Activated naive CD4-positive, alpha-beta T cell treated with anti-CD3 and anti-CD28 coated beads for 36 hours (primary cell): ENCODE data around the gene GNG12. TPM values are rescaled to one million over a fixed set of nuclear protein-coding genes. Genes with fewer than 3 reads are reported as not detected.

Experiments used
- CTCF ChIA-PET: fragments of 350-600 bp; sonication (Branson Sonifier 250); formaldehyde crosslinking; loops from one replicate; lab custom pipeline; 2021; ENCODE audit warnings: antibody characterized with exemption; lab: Charles Lee
- DNase-seq: peaks from one replicate; pipeline ENCODE4 v3.0.0-alpha.2; 2020
- H3K27ac Mint-ChIP-seq: one replicate; pipeline ENCODE4 v1.8.0; 2021; ENCODE audit warnings: mild to moderate bottlenecking, mixed read lengths
- H3K27me3 Mint-ChIP-seq: one replicate; pipeline ENCODE4 v1.8.0; 2021; ENCODE audit warnings: low read depth, mixed read lengths
- H3K36me3 Mint-ChIP-seq: one replicate; pipeline ENCODE4 v1.8.0; 2021; ENCODE audit warnings: low read depth, mixed read lengths
- H3K4me1 Mint-ChIP-seq: one replicate; pipeline ENCODE4 v1.8.0; 2021; ENCODE audit warnings: low read depth, mixed read lengths
- H3K4me3 Mint-ChIP-seq: one replicate; pipeline ENCODE4 v1.8.0; 2021; ENCODE audit warnings: mild to moderate bottlenecking, moderate library complexity, mixed read lengths
- H3K9me3 Mint-ChIP-seq: one replicate; pipeline ENCODE4 v1.8.0; 2021; ENCODE audit warnings: mixed read lengths
- intact Hi-C: fragments of 100-400 bp; cut with micrococcal nuclease; formaldehyde crosslinking; loops from one replicate; pipeline ENCODE4 v1.15.1; 2023
- total RNA-seq, 2 experiments: library from RNA; stranded (reverse); gene quantifications; one replicate each; pipeline ENCODE4 v1.2.3, GENCODE V29; 2021

GNG12 gene
- total RNA-seq, 2 experiments from 2014 or later: 0.05 to 0.07 TPM

- CTCF ChIA-PET: interaction anchor here (1.5 to 1.8 kb wide), 2 partner anchors 39 to 185 kb away, joined by 3 to 8 read pairs; no protein-coding TSS in a partner anchor
- Mint-ChIP-seq H3K4me1 (peaks cover 7% of the 10 kb centered on the region), H3K27me3 (no peaks in the 10 kb centered on the region), H3K4me3 (no peak overlapping the region), H3K9me3 (no peaks in the 10 kb centered on the region), H3K36me3 (no peaks in the 10 kb centered on the region), H3K27ac (no peak overlapping the region)
- DNase-seq: no peak
- intact Hi-C loops: loop anchor here (2.0 kb wide), 1 partner anchor 27 kb away; no protein-coding TSS in a partner anchor
Observed at GRCh38 chr1:67721650-67722291, 111.5 kb downstream of the GNG12 start.

DNA sequence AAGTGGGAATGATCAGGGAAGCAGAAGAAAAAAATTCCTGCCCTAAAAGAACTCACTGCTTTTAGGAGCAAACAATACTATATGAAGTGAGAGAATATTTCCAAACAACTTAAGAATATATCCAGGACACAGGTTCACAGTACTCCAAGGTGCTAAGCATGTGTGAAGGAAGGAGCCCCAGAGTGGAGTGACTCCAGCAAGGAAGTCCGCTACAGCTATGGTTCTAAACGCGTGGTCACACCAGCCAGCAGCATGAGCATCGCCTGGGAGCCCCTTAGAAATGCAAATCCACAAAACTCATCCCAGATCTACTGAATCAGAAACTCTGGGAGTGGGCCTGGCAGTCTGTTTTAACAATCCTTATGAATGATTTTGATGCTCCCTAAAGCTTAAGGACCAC lies 112.2 kb downstream of the GNG12 start:
- intact Hi-C loops: no loop called here
- CTCF ChIA-PET: interaction anchor here (1.5 to 1.8 kb wide), 2 partner anchors 39 to 185 kb away, joined by 3 to 8 read pairs; no protein-coding TSS in a partner anchor
- H3K9me3 Mint-ChIP-seq: no peaks in the 10 kb centered on the region

DNA sequence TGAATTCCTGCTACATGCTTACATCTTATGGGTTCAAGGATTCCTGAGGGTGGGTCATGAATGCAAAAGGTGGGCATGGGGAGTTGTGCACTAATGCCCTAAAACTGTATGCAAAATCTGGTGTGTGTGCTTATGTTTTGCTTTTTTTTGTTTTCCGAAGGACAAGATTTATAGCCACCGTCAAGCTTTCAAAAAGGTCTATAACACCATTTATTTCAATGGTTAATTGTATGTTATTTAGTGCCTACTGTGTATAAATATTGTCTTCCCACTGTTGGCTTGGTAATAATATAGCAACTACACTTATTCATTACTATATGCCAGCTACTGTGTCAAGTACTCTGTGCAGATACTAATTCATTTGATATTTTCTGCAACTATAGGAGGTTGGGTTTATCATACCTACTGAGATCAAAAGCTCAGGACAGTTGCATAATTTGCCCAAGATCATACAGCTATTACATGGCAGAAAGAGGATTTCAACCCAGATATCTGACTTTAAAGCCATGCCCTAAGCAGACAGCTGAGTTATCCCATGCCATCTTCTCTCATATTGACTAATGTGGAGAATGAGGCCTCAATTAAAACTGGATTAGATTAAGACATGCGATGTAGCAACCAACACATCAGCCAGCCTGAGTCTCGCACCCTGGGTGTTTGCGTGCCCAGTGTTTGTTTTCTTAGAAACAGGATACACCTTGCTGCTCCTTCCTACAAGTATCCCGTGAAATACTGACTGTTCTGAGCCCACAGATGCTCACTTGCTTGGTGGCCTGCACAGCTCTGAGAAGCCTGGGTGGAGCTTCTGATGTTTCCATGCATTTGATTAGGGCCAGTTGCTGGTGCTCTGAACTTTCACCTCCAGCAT lies 113.7 kb downstream of the GNG12 start:
- no peak overlapping the region for H3K27ac Mint-ChIP-seq
- CTCF ChIA-PET: interaction anchor here (0.9 to 1.7 kb wide), 3 partner anchors 36 to 185 kb away, joined by 3 to 5 read pairs (median 3); no protein-coding TSS in a partner anchor
- no peaks in the 10 kb centered on the region for H3K27me3 Mint-ChIP-seq
- H3K9me3 Mint-ChIP-seq: no peaks in the 10 kb centered on the region
- intact Hi-C loops: no loop called here
- H3K4me1 Mint-ChIP-seq: no peaks in the 10 kb centered on the region
- H3K36me3 Mint-ChIP-seq: no peaks in the 10 kb centered on the region
- no peak for DNase-seq
- H3K4me3 Mint-ChIP-seq: no peak overlapping the region

More for the DNA sequence above, 112.2 kb downstream of the GNG12 start:
- Mint-ChIP-seq H3K36me3 (no peaks in the 10 kb centered on the region), H3K27ac (no peak overlapping the region), H3K27me3 (no peaks in the 10 kb centered on the region), H3K4me1 (peaks cover 3% of the 10 kb centered on the region), H3K4me3 (no peak overlapping the region)
- DNase-seq: no peak

- Mint-ChIP-seq H3K4me1 (no peaks in the 10 kb centered on the region), H3K27me3 (no peaks in the 10 kb centered on the region), H3K36me3 (no peaks in the 10 kb centered on the region), H3K27ac (no peak overlapping the region), H3K9me3 (no peaks in the 10 kb centered on the region), H3K4me3 (no peak overlapping the region)
- intact Hi-C loops: no loop called here
- no peak for DNase-seq
- CTCF ChIA-PET: no interaction called here
Observed at GRCh38 chr1:67717876-67718275, 115.4 kb downstream of the GNG12 start.

DNA sequence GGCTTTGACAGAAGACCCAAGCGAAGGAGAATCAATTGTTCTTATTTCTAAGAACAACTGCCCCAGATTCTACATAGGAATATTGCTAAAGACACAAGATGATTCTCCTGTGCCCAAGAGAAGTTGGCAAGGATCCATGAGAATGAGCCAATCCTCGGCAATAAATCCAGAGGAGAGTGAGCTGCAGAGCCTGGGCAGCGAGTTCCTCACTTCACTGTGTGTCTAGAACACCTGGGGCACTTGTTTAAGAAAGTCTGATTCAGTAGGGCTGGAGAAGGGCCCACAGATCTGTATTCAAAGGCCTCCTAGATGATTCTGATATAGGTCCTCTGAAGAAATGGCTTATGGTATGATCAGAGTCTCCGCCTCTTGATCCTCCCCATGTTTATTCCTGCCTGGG lies 116.5 kb downstream of the GNG12 start:
- Mint-ChIP-seq H3K9me3 (no peaks in the 10 kb centered on the region), H3K27me3 (no peaks in the 10 kb centered on the region), H3K36me3 (no peaks in the 10 kb centered on the region), H3K4me3 (no peak overlapping the region), H3K4me1 (no peaks in the 10 kb centered on the region), H3K27ac (no peak overlapping the region)
- intact Hi-C loops: no loop called here
- DNase-seq: no peak
- CTCF ChIA-PET: no interaction called here

GRCh38 chr1:67715819-67716218 lies 117.4 kb downstream of the GNG12 start:
- H3K36me3 Mint-ChIP-seq: no peaks in the 10 kb centered on the region
- no peaks in the 10 kb centered on the region for H3K4me1 Mint-ChIP-seq
- H3K4me3 Mint-ChIP-seq: no peak overlapping the region
- no peak overlapping the region for H3K27ac Mint-ChIP-seq
- CTCF ChIA-PET: interaction anchor here (1.1 kb wide), 1 partner anchor 15 kb away, joined by 3 read pairs; no protein-coding TSS in a partner anchor
- no peaks in the 10 kb centered on the region for H3K27me3 Mint-ChIP-seq
- intact Hi-C loops: no loop called here
- no peaks in the 10 kb centered on the region for H3K9me3 Mint-ChIP-seq
- no peak for DNase-seq

- intact Hi-C loops: no loop called here
- no peaks in the 10 kb centered on the region for H3K4me1 Mint-ChIP-seq
- no peaks in the 10 kb centered on the region for H3K36me3 Mint-ChIP-seq
- CTCF ChIA-PET: no interaction called here
- H3K4me3 Mint-ChIP-seq: no peak overlapping the region
- H3K27me3 Mint-ChIP-seq: no peaks in the 10 kb centered on the region
- no peaks in the 10 kb centered on the region for H3K9me3 Mint-ChIP-seq
- no peak for DNase-seq
- H3K27ac Mint-ChIP-seq: no peak overlapping the region
Observed at GRCh38 chr1:67713057-67713846, 120.0 kb downstream of the GNG12 start.

DNA sequence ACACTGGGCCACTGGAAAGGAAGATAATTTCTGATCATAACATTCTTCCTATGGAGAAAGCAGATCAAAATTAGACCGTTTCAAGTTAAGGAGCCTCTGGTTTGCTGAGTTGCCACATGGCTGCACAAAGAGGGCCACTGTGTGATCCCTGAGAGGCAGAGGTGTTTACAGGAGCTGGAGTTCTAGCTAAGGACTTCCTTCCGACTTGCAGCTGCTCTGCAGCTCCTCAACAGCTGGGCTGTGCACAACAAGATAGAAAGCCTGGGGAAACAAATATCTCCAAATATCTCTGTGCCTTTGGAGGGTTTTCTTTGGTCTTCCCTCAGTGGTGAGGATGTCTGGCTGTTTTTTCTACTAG lies 121.4 kb downstream of the GNG12 start:
- H3K4me3 Mint-ChIP-seq: no peak overlapping the region
- intact Hi-C loops: no loop called here
- H3K36me3 Mint-ChIP-seq: no peaks in the 10 kb centered on the region
- no peak overlapping the region for H3K27ac Mint-ChIP-seq
- no peak for DNase-seq
- H3K9me3 Mint-ChIP-seq: no peaks in the 10 kb centered on the region
- H3K27me3 Mint-ChIP-seq: no peaks in the 10 kb centered on the region
- H3K4me1 Mint-ChIP-seq: no peaks in the 10 kb centered on the region
- CTCF ChIA-PET: interaction anchor here (1.3 kb wide), 1 partner anchor 27 kb away, joined by 3 read pairs; the partner anchor contains the start of gene GADD45A

- no peaks in the 10 kb centered on the region for H3K9me3 Mint-ChIP-seq
- H3K27me3 Mint-ChIP-seq: no peaks in the 10 kb centered on the region
- no peaks in the 10 kb centered on the region for H3K4me1 Mint-ChIP-seq
- DNase-seq: no peak
- no peak overlapping the region for H3K4me3 Mint-ChIP-seq
- no peaks in the 10 kb centered on the region for H3K36me3 Mint-ChIP-seq
- CTCF ChIA-PET: interaction anchor here (1.3 kb wide), 1 partner anchor 26 kb away, joined by 3 read pairs; the partner anchor contains the start of gene GADD45A
- intact Hi-C loops: no loop called here
- H3K27ac Mint-ChIP-seq: no peak overlapping the region
Observed at GRCh38 chr1:67711158-67711854, 122.0 kb downstream of the GNG12 start.

DNA sequence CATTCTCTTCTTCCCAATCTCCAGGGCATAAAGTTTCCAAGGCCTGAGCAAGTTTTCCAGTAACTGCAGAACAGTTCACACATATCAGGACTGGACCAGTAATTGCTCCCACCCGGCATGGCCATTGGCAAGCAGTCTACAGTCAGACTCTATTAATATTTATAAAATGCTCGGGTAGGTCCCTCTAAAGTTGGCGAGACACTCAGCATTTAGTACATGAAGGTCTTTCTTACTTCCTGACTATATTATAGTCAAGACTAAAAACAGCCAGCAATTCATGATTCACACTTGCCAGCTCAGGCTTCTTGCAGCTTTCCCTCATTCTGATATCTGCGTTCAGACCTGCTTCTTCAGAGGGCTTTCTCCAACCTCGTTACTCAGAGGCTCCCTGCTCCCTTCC lies 122.8 kb downstream of the GNG12 start:
- CTCF ChIA-PET: no interaction called here
- Mint-ChIP-seq H3K27me3 (no peaks in the 10 kb centered on the region), H3K9me3 (no peaks in the 10 kb centered on the region), H3K27ac (no peak overlapping the region), H3K4me3 (no peak overlapping the region), H3K36me3 (no peaks in the 10 kb centered on the region), H3K4me1 (no peaks in the 10 kb centered on the region)
- intact Hi-C loops: no loop called here
- DNase-seq: no peak

DNA sequence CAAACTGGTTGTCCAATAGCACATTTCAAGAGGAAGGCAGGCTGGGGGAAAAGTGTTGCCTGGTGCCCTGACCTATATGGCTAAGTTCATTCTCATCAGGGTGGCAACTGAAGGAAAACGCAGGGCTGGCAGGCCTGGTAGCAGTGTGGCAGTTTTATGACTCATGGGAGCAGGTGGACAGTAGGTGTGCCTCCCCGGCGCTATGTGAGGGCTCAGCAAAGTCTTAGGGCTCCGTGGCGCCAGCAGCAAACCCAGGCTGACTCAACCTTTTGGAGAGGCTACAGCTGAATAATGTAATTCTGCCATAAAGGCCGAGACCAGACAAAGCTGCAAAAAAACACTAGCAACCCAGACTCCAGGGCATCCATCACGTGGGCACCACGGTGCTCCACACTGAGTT lies 124.7 kb downstream of the GNG12 start:
- no peaks in the 10 kb centered on the region for H3K4me1 Mint-ChIP-seq
- CTCF ChIA-PET: no interaction called here
- no peaks in the 10 kb centered on the region for H3K9me3 Mint-ChIP-seq
- H3K4me3 Mint-ChIP-seq: no peak overlapping the region
- H3K36me3 Mint-ChIP-seq: no peaks in the 10 kb centered on the region
- intact Hi-C loops: no loop called here
- DNase-seq: no peak
- no peaks in the 10 kb centered on the region for H3K27me3 Mint-ChIP-seq
- no peak overlapping the region for H3K27ac Mint-ChIP-seq
